HCT116 (cell line): ENCODE data around the gene CDK18. TPM values are rescaled to one million over a fixed set of nuclear protein-coding genes. Genes with fewer than 3 reads are reported as not detected.

Experiments used
- ATAC-seq: fragments of 200-7000 bp; cut with Tn5 transposase; 2 replicates; pipeline ENCODE4 v1.9.1; 2020; ENCODE audit warnings: mild to moderate bottlenecking, moderate library complexity
- BruUV-seq: library from RNA; stranded (reverse); fragments of 400-500 nt; replicated peaks from 2 replicates; lab custom pipeline; 2021; lab: Mats Ljungman, UMichigan
- CTCF ChIA-PET: fragments of 300-600 bp; sonication (Branson Sonifier 250); formaldehyde crosslinking; loops from one replicate; lab custom pipeline; 2021; ENCODE audit warnings: antibody characterized with exemption; lab: Charles Lee
- POLR2A ChIA-PET: fragments of 300-600, 350-600 bp; sonication (Branson Sonifier 250); formaldehyde crosslinking; loops from one replicate; lab custom pipeline; 2021; ENCODE audit warnings: antibody characterized with exemption; lab: Charles Lee
- RAD21 ChIA-PET, 2 experiments: fragments of 300-600 bp; sonication (Branson Sonifier 250); formaldehyde crosslinking; loops; one replicate each; lab custom pipeline; 2023; ENCODE audit warnings: low total read pairs in 2 of 2; ENCODE audit not compliant: uncharacterized antibody in 2 of 2, unreplicated experiment in 2 of 2, low non-redundant PET in 1 of 2; lab: Charles Lee
- DNase-seq: peaks from one replicate; pipeline ENCODE4 v3.0.0-alpha.2; 2010; ENCODE audit warnings: low read depth, low spot score
- H2AFZ ChIP-seq: fragments of 200-600 bp; shearing (Covaris generic), sonication (generic); 2 replicates; pipeline ENCODE4 v1.6.1; 2017; ENCODE audit warnings: low read depth, mixed run types, mixed read lengths, antibody characterized with exemption, low read length; ENCODE audit not compliant: poor library complexity, severe bottlenecking
- H3K27ac ChIP-seq: 2 replicates; pipeline ENCODE4 v1.5.1; 2012; ENCODE audit warnings: low read depth, low read length
- H3K27me3 ChIP-seq: fragments of 200-600 bp; sonication (generic); 2 replicates; pipeline ENCODE4 v1.6.1; 2016; ENCODE audit warnings: mixed run types, low read length, mixed read lengths; ENCODE audit not compliant: insufficient read depth
- H3K36me3 ChIP-seq, 2 experiments: fragments of 200-500 bp in 1 of 2; fragments of 200-600 bp in 1 of 2; sonication (Bioruptor generic) in 1 of 2; sonication (generic) in 1 of 2; 2 replicates each; pipeline versions ENCODE4 v1.5.1 to v1.6.1; 2014 to 2016; ENCODE audit warnings: low read length in 2 of 2, inconsistent platforms in 1 of 2, mixed read lengths in 1 of 2, mixed run types in 1 of 2; ENCODE audit not compliant: insufficient read depth in 2 of 2, control insufficient read depth in 1 of 2
- H3K4me1 ChIP-seq, 2 experiments: fragments of 200-600 bp in 1 of 2; sonication (generic) in 1 of 2; 2 replicates each; pipeline versions ENCODE4 v1.5.1 to v1.6.1; 2012 to 2017; ENCODE audit warnings: low read length in 2 of 2, inconsistent platforms in 1 of 2, mild to moderate bottlenecking in 1 of 2, mixed read lengths in 1 of 2, mixed run types in 1 of 2, moderate library complexity in 1 of 2; ENCODE audit not compliant: insufficient read depth in 2 of 2, control insufficient read depth in 1 of 2
- H3K4me2 ChIP-seq: fragments of 200-600 bp; sonication (generic); 2 replicates; pipeline ENCODE4 v1.6.1; 2017; ENCODE audit warnings: mixed run types, low read length, mixed read lengths
- H3K4me3 ChIP-seq, 2 experiments: fragments of 200-600 bp in 1 of 2; sonication (generic) in 1 of 2; replicated peaks in 1 of 2; 2 replicates each; pipeline ENCODE4 v1.5.1; 2011 to 2016; ENCODE audit warnings: low read length in 2 of 2, control low read depth in 1 of 2, low read depth in 1 of 2, mild to moderate bottlenecking in 1 of 2, mixed read lengths in 1 of 2, mixed run types in 1 of 2
- H3K79me2 ChIP-seq: fragments of 200-600 bp; sonication (generic); 2 replicates; pipeline ENCODE4 v1.6.1; 2017; ENCODE audit warnings: mild to moderate bottlenecking, mixed run types, low read length, moderate library complexity, mixed read lengths; ENCODE audit not compliant: insufficient read depth
- H3K9ac ChIP-seq: fragments of 200-600 bp; sonication (generic); 2 replicates; pipeline ENCODE4 v1.6.1; 2016; ENCODE audit warnings: low read length, mixed read lengths
- H3K9me2 ChIP-seq: fragments of 200-600 bp; sonication (generic), shearing (Covaris generic); 2 replicates; pipeline ENCODE4 v1.6.1; 2017; ENCODE audit warnings: mixed run types, mild to moderate bottlenecking, moderate library complexity; ENCODE audit not compliant: insufficient read depth
- H3K9me3 ChIP-seq, 2 experiments: fragments of 200-500 bp in 1 of 2; fragments of 200-600 bp in 1 of 2; sonication (Bioruptor generic) in 1 of 2; sonication (generic) in 1 of 2; 2 replicates each; pipeline ENCODE4 v1.6.1; 2014 to 2017; ENCODE audit warnings: low read length in 2 of 2, mixed read lengths in 2 of 2, inconsistent platforms in 1 of 2, low read depth in 1 of 2, mild to moderate bottlenecking in 1 of 2, mixed run types in 1 of 2, moderate library complexity in 1 of 2; ENCODE audit not compliant: control insufficient read depth in 1 of 2, insufficient read depth in 1 of 2
- H4K20me1 ChIP-seq: fragments of 200-600 bp; sonication (generic), shearing (Covaris generic); 2 replicates; pipeline ENCODE4 v1.6.1; 2017; ENCODE audit warnings: mixed run types, mild to moderate bottlenecking, moderate library complexity; ENCODE audit not compliant: insufficient read depth
- ATF3 ChIP-seq: IDR thresholded peaks from 2 replicates; pipeline ENCODE4 v1.6.1; 2012
- CBX3 ChIP-seq: IDR thresholded peaks from 2 replicates; pipeline ENCODE4 v1.6.1; 2012; ENCODE audit warnings: low read depth
- CEBPB ChIP-seq: IDR thresholded peaks from 2 replicates; pipeline ENCODE4 v1.6.1; 2012; ENCODE audit warnings: low read depth
- CTCF ChIP-seq, 3 experiments: fragments of 200-600 bp in 1 of 3; sonication (generic) in 1 of 3; IDR thresholded peaks in 2 of 3; conservative IDR thresholded peaks in 1 of 3; 2 replicates each; pipeline ENCODE4 v1.5.1; 2012 to 2017; ENCODE audit warnings: low read depth in 2 of 3, low read length in 2 of 3, antibody characterized with exemption in 1 of 3, borderline replicate concordance in 1 of 3, control low read depth in 1 of 3, mild to moderate bottlenecking in 1 of 3, mixed read lengths in 1 of 3, mixed run types in 1 of 3, moderate library complexity in 1 of 3; ENCODE audit not compliant: insufficient read depth in 1 of 3
- ELF1 ChIP-seq: IDR thresholded peaks from 2 replicates; pipeline ENCODE4 v1.6.1; 2012; ENCODE audit warnings: low read depth, borderline replicate concordance
- EZH2 ChIP-seq: fragments of 200-600 bp; sonication (generic); IDR thresholded peaks from 2 replicates; pipeline ENCODE4 v1.6.1; 2017; ENCODE audit warnings: antibody characterized with exemption, mixed run types
- FOSL1 ChIP-seq: IDR thresholded peaks from 2 replicates; pipeline ENCODE4 v1.6.1; 2012; ENCODE audit warnings: low read depth
- JUND ChIP-seq: IDR thresholded peaks from 2 replicates; pipeline ENCODE4 v1.6.1; 2012
- POLR2A ChIP-seq: IDR thresholded peaks from 2 replicates; pipeline ENCODE4 v1.7.0; 2011; ENCODE audit warnings: borderline replicate concordance; ENCODE audit not compliant: insufficient read depth, insufficient read length; ENCODE audit errors: extremely low read depth
- POLR2AphosphoS5 ChIP-seq: IDR thresholded peaks from 2 replicates; pipeline ENCODE4 v1.6.1; 2011; ENCODE audit warnings: mild to moderate bottlenecking, low read depth, low read length, moderate library complexity
- RAD21 ChIP-seq: IDR thresholded peaks from 2 replicates; pipeline ENCODE4 v1.6.1; 2012; ENCODE audit warnings: low read depth, mild to moderate bottlenecking
- SP1 ChIP-seq: IDR thresholded peaks from 2 replicates; pipeline ENCODE4 v1.6.1; 2012; ENCODE audit warnings: low read depth
- SRF ChIP-seq: IDR thresholded peaks from 2 replicates; pipeline ENCODE4 v1.6.1; 2012; ENCODE audit warnings: low read depth
- TCF7L2 ChIP-seq: IDR thresholded peaks from 2 replicates; pipeline ENCODE4 v1.7.0; 2011; ENCODE audit warnings: borderline replicate concordance, inconsistent platforms; ENCODE audit not compliant: insufficient read depth, insufficient read length; ENCODE audit errors: extremely low read depth
- intact Hi-C: fragments of 100-400 bp; cut with micrococcal nuclease; formaldehyde crosslinking; loops from 2 replicates; pipeline ENCODE4 v1.10.0; 2022
- total RNA-seq: library from RNA; stranded (reverse); gene quantifications from one replicate; pipeline ENCODE4 v1.2.1, GENCODE V29; 2021; ENCODE audit not compliant: unreplicated experiment

The CDK18 gene
- total RNA-seq, 1 experiment from 2014 or later = 32.0 TPM

GRCh38 chr1:205465392-205465791, 39.1 kb upstream of the CDK18 start:
- no peak overlapping the region for H3K27ac ChIP-seq
- no peak overlapping the region for H3K4me3 ChIP-seq
- no peaks in the 10 kb centered on the region for H4K20me1 ChIP-seq
- ATAC-seq (no peak), DNase-seq (no peak)
- no peak overlapping the region for H3K9ac ChIP-seq
- intact Hi-C loops = no loop called here
- H2AFZ ChIP-seq = no peak overlapping the region
- no peaks in the 10 kb centered on the region for H3K79me2 ChIP-seq
- no peaks in the 10 kb centered on the region for H3K9me2 ChIP-seq
- ChIA-PET CTCF (no interaction called here), POLR2A (no interaction called here), RAD21 (no interaction called here)
- H3K27me3 ChIP-seq = peaks cover 19% of the 10 kb centered on the region
- H3K4me2 ChIP-seq = no peak overlapping the region
- BruUV-seq = no TSS peak
- no peaks in the 10 kb centered on the region for H3K9me3 ChIP-seq
- H3K4me1 ChIP-seq = no peaks in the 10 kb centered on the region
- H3K36me3 ChIP-seq = no peaks in the 10 kb centered on the region
- no peak for TF ChIP-seq SP1
- TF ChIP-seq RAD21 = no peak
- TF ChIP-seq POLR2AphosphoS5 = no peak
- no peak for TF ChIP-seq SRF
- no peak for TF ChIP-seq EZH2
- TF ChIP-seq ATF3 = no peak
- no peak for TF ChIP-seq FOSL1
- TF ChIP-seq CEBPB = no peak
- TF ChIP-seq CBX3 = no peak
- TF ChIP-seq CTCF (IDR thresholded peaks at IDR 0.05 in 2 of 3, conservative IDR thresholded peaks at IDR 0.05 in 1 of 3; ENCODE audit: borderline replicate concordance in 1 of 3, insufficient read depth in 1 of 3, low read depth in 2 of 3, low read length in 2 of 3) = no peak
- TF ChIP-seq POLR2A = no peak
- no peak for TF ChIP-seq JUND
- no peak for TF ChIP-seq TCF7L2
- TF ChIP-seq ELF1 = no peak
